Measurements from ENCODE around the gene ZNF609. TPM values are rescaled to one million over a fixed set of nuclear protein-coding genes. Genes with fewer than 3 reads are reported as not detected.

The ZNF609 gene
- polyA plus RNA-seq, 1 experiment = 12.5 TPM

- Histone ChIP-seq H3K4me3 (ENCODE audit: low read depth, low read length) (peak overlapping the region; percentile 94), H3K36me3 (ENCODE audit: control insufficient read depth, insufficient read depth, low read length) (no peaks in the 10 kb centered on the region), H3K27me3 (ENCODE audit: control insufficient read depth, insufficient read depth, low read length) (no peaks in the 10 kb centered on the region)
- CTCF ChIA-PET = interaction anchor here (1.4 to 21.7 kb wide), 3 partner anchors 9 to 26 kb away, joined by 4 to 395 read pairs (median 11); no protein-coding TSS in a partner anchor
- no peak for TF ChIP-seq CTCF (IDR thresholded peaks at IDR 0.05; ENCODE audit: insufficient read depth, low read depth, low read length)
- DNase-seq (ENCODE audit: low read depth) = no peak
- POLR2A ChIA-PET = interaction anchor here (0.7 kb wide), 2 partner anchors 268 to 641 kb away, joined by 3 to 5 read pairs; no protein-coding TSS in a partner anchor
These were observed 241.3 kb downstream of the ZNF609 start for GRCh38 chr15:64701482-64702184.

GRCh38 chr15:64702816-64703631, 242.6 kb downstream of the ZNF609 start:
- TF ChIP-seq CTCF (IDR thresholded peaks at IDR 0.05; ENCODE audit: insufficient read depth, low read depth, low read length) = 0 out of 2 replicates have a peak, but pooled peaks have one; percentile 5
- POLR2A ChIA-PET = no interaction called here
- H3K4me3 ChIP-seq (ENCODE audit: low read depth, low read length) = peak overlapping the region; percentile 94
- no peaks in the 10 kb centered on the region for H3K27me3 ChIP-seq (ENCODE audit: control insufficient read depth, insufficient read depth, low read length)
- CTCF ChIA-PET = interaction anchor here (1.0 to 2.8 kb wide), 3 partner anchors 10 to 25 kb away, joined by 4 to 19 read pairs (median 4); no protein-coding TSS in a partner anchor
- no peaks in the 10 kb centered on the region for H3K36me3 ChIP-seq (ENCODE audit: control insufficient read depth, insufficient read depth, low read length)
- peak; percentile 35 for DNase-seq (ENCODE audit: low read depth)

GRCh38 chr15:64703632-64703959, 243.2 kb downstream of the ZNF609 start:
- no peak for TF ChIP-seq CTCF (IDR thresholded peaks at IDR 0.05; ENCODE audit: insufficient read depth, low read depth, low read length)
- no peak for DNase-seq (ENCODE audit: low read depth)
- H3K36me3 ChIP-seq (ENCODE audit: control insufficient read depth, insufficient read depth, low read length) = no peaks in the 10 kb centered on the region
- POLR2A ChIA-PET = no interaction called here
- H3K27me3 ChIP-seq (ENCODE audit: control insufficient read depth, insufficient read depth, low read length) = no peaks in the 10 kb centered on the region
- peak overlapping the region; percentile 94 for H3K4me3 ChIP-seq (ENCODE audit: low read depth, low read length)
- CTCF ChIA-PET = interaction anchor here (1.0 to 2.8 kb wide), 2 partner anchors 17 to 24 kb away, joined by 4 to 19 read pairs; no protein-coding TSS in a partner anchor

GRCh38 chr15:64705006-64705405, 244.6 kb downstream of the ZNF609 start:
- ChIA-PET POLR2A (no interaction called here), CTCF (interaction anchor here (0.9 to 2.8 kb wide), 4 partner anchors 12 to 26 kb away, joined by 3 to 19 read pairs (median 6); no protein-coding TSS in a partner anchor)
- Histone ChIP-seq H3K27me3 (ENCODE audit: control insufficient read depth, insufficient read depth, low read length) (no peaks in the 10 kb centered on the region), H3K36me3 (ENCODE audit: control insufficient read depth, insufficient read depth, low read length) (no peaks in the 10 kb centered on the region), H3K4me3 (ENCODE audit: low read depth, low read length) (no peak overlapping the region)
- no peak for TF ChIP-seq CTCF (IDR thresholded peaks at IDR 0.05; ENCODE audit: insufficient read depth, low read depth, low read length)
- no peak for DNase-seq (ENCODE audit: low read depth)
